GM18909 (cell line): ENCODE results near the gene FOXP1.

Experiments used
- ATAC-seq: cut with Tn5 transposase; IDR thresholded peaks from one replicate; pipeline ENCODE4 v1.9.1; 2021; ENCODE audit warnings: mild to moderate bottlenecking; ENCODE audit not compliant: unreplicated experiment, poor library complexity

FOXP1 gene

GRCh38 chr3:71491154-71491752 is 92.3 kb downstream of the FOXP1 start:
- no peak for ATAC-seq

GRCh38 chr3:71490692-71491091 is 92.8 kb downstream of the FOXP1 start:
- ATAC-seq = no peak

- ATAC-seq = no peak
Measured at GRCh38 chr3:71489315-71489761, 94.2 kb downstream of the FOXP1 start.

- ATAC-seq = no peak
Measured at GRCh38 chr3:71488882-71489281, 94.6 kb downstream of the FOXP1 start.

GRCh38 chr3:71488391-71488809 is 95.1 kb downstream of the FOXP1 start:
- no peak for ATAC-seq

- ATAC-seq = no peak
Measured at GRCh38 chr3:71487418-71487817, 96.1 kb downstream of the FOXP1 start.

- ATAC-seq = no peak
Measured at GRCh38 chr3:71486831-71487230, 96.7 kb downstream of the FOXP1 start.

- no peak for ATAC-seq
Measured at GRCh38 chr3:71485896-71486295, 97.6 kb downstream of the FOXP1 start.

- ATAC-seq = no peak
Measured at GRCh38 chr3:71484452-71484851, 99.1 kb downstream of the FOXP1 start.

GRCh38 chr3:71484047-71484446 is 99.5 kb downstream of the FOXP1 start:
- no peak for ATAC-seq

- ATAC-seq = no peak
Measured at GRCh38 chr3:71482771-71483170, 100.8 kb downstream of the FOXP1 start.

- ATAC-seq = no peak
Measured at GRCh38 chr3:71478568-71478967, 105.0 kb downstream of the FOXP1 start.

- ATAC-seq = no peak
Measured at GRCh38 chr3:71476950-71477349, 106.6 kb downstream of the FOXP1 start.

- no peak for ATAC-seq
Measured at GRCh38 chr3:71469138-71469435, 114.4 kb downstream of the FOXP1 start.

GRCh38 chr3:71468311-71469137 is 115.0 kb downstream of the FOXP1 start:
- no peak for ATAC-seq

- no peak for ATAC-seq
Measured at GRCh38 chr3:71466483-71466882, 117.0 kb downstream of the FOXP1 start.

- no peak for ATAC-seq
Measured at GRCh38 chr3:71465371-71466036, 118.0 kb downstream of the FOXP1 start.

- no peak for ATAC-seq
Measured at GRCh38 chr3:71464613-71465012, 118.9 kb downstream of the FOXP1 start.

- no peak for ATAC-seq
Measured at GRCh38 chr3:71463617-71464016, 119.9 kb downstream of the FOXP1 start.

- no peak for ATAC-seq
Measured at GRCh38 chr3:71462586-71462985, 120.9 kb downstream of the FOXP1 start.

- ATAC-seq = no peak
Measured at GRCh38 chr3:71461749-71462483, 121.6 kb downstream of the FOXP1 start.
